DMS 273 (cell line): Measurements from ENCODE around the gene STARD13.

Experiments
- DNase-seq: peaks from one replicate; lab custom pipeline; 2025; ENCODE audit not compliant: unreplicated experiment; lab: John Stamatoyannopoulos, UW

Gene STARD13

GRCh38 chr13:33277037-33277740, 8.4 kb downstream of the STARD13 start:
- DNase-seq: no peak

GRCh38 chr13:33276570-33276969, 9.0 kb downstream of the STARD13 start:
- DNase-seq: no peak

GRCh38 chr13:33275916-33276315, 9.6 kb downstream of the STARD13 start:
- no peak for DNase-seq

GRCh38 chr13:33274264-33274663, 11.3 kb downstream of the STARD13 start:
- DNase-seq: no peak

GRCh38 chr13:33272531-33273124, 12.9 kb downstream of the STARD13 start:
- DNase-seq: no peak

DNA sequence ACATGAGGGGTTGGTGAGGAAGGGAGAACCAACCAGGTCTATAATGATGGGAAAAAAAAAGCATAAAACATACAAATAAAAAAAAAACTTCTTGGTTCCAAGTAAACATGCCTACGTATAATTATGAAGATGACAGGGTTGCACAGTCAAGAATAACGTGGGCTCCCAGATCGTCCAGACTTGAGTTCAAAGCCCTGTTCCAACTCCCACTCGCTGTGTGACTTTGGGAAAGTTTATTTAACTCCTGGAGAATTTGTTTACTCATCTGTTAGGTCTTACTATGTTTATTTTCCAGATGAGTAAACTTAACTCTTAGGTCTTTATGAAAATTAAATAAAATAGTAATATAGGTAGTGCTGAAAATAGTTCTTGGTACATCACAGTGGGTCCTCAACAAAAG, 13.8 kb downstream of the STARD13 start:
- DNase-seq: no peak

DNA sequence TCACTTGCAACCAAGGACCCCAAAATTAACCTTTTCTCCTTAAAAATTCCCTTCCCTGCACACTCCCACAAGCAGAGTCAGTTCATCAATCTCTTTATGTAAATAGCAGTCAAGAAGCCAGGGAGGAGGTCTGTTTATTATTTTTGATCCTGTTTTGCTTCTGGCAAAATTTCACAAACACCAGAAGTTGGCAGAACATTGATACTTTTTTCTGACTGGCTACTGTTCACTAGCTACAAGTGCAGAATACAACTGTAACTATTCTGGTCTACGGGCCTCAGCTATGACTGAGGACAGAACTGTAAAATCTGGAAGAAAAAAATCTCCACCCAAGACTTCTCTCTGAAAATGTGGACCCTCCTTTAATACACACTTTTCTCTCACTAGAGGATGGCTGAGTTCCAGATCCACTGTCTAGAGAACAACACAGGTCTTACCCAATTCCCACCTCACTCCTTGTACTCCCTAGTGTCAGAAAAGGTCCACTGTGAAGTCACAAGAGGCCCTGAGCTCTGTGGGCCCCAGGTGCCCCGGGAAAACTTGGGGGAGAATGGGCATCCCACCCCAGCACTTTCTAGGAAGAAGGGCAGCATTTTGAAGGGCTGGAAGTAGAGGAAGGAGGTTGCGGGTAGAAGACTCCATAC, 14.5 kb downstream of the STARD13 start:
- no peak for DNase-seq

GRCh38 chr13:33265607-33266006, 19.9 kb downstream of the STARD13 start:
- no peak for DNase-seq

- DNase-seq: no peak
Measured at GRCh38 chr13:33265133-33265532, 20.4 kb downstream of the STARD13 start.

- DNase-seq: no peak
Measured at GRCh38 chr13:33264620-33264978, 21.0 kb downstream of the STARD13 start.

- no peak for DNase-seq
Measured at GRCh38 chr13:33263976-33264619, 21.5 kb downstream of the STARD13 start.

- DNase-seq: no peak
Measured at GRCh38 chr13:33263484-33263883, 22.1 kb downstream of the STARD13 start.

DNA sequence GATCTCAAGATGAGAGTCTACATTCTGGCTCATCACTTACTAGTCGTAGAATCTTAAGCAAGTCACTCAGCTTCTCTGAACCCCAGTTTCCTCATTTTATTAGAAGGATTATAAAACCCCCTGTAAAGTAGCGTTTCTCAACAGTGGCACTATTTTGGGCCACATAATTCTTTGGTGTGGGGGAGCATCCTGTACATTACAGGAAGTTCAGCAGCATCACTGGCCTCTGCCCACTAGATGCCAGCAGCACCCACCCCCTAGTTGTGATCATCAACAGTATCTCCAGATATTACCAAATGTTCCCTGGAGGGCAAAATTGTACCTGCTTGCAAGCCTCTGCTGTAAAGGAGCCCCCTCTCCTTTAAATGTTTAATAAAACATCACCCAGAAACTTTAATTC, 22.6 kb downstream of the STARD13 start:
- peak; percentile 4 for DNase-seq

GRCh38 chr13:33262594-33262993, 23.0 kb downstream of the STARD13 start:
- no peak for DNase-seq

DNA sequence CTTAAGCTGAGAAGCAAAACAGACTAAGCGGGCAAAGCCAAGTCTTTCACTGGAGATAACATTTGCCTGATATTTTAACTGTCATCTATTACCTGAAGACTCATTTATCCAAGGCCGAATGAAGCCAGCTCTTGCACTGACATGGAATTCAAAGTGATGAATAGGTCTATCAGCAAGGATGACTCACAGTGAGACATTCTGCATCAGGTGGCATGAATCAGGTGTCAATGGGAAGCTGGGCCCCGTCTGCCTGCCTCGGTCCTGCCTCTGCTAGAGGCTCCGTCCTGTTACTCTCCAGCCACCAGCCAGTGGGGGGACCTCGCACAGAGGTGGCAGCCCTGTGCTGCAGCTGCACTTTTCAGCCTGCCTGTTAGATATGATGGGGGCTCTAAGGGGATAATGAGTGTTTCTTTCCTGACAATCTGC, 23.5 kb downstream of the STARD13 start:
- DNase-seq: no peak

DNA sequence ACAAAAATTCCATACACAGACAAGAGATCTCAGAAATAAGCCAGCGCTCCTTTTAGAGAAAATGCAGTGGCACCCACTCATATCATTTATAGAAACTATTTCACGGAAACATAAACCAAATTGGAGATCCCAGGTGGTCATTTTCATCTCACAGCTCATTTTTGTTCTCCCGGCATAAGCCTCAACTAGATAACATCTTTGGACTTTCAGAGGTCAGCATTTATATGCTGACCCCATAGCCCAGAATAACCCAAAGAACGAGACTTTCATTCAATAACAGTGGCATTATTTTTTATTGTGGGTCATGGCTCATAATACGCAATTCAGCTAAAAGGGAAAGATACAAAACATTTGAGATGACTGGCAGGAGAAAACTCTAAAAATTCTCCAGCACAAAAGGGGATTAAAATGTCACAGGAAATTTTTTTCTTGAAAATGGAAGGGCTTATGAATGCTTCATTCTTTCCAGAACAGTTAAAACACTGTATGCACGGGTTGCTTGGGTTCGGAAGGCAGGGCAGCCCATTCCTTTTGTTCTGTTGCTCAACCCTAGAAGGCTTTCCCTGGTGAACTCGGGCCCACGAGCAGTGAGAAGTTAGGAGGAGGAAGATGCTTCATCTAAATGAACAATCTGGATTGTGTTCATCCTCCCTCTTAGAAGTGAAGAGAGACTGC, 24.0 kb downstream of the STARD13 start:
- DNase-seq: no peak

- DNase-seq: peak; percentile 65
Measured at GRCh38 chr13:33260168-33261098, 25.1 kb downstream of the STARD13 start.

- DNase-seq: no peak
Measured at GRCh38 chr13:33259296-33259695, 26.3 kb downstream of the STARD13 start.

- no peak for DNase-seq
Measured at GRCh38 chr13:33258808-33259193, 26.8 kb downstream of the STARD13 start.
